Epithelial cell of esophagus (primary cell): Measurements from ENCODE around the gene GRM7.

ENCODE experiments used
- DNase-seq: peaks from one replicate; pipeline ENCODE4 v3.0.0; 2010; ENCODE audit warnings: low read depth
- H3K4me3 ChIP-seq: 2 replicates; pipeline ENCODE4 v1.5.1; 2011; ENCODE audit warnings: mild to moderate bottlenecking, low read length, control low read depth
- TF ChIP-seq, protein P1 (sequence below): IDR thresholded peaks from 2 replicates; pipeline ENCODE4 v1.5.1; 2011; ENCODE audit warnings: low read depth, mild to moderate bottlenecking, low read length, control low read depth, inconsistent platforms; ENCODE audit not compliant: insufficient read depth; ENCODE audit errors: missing control alignments

GRM7 gene

DNA sequence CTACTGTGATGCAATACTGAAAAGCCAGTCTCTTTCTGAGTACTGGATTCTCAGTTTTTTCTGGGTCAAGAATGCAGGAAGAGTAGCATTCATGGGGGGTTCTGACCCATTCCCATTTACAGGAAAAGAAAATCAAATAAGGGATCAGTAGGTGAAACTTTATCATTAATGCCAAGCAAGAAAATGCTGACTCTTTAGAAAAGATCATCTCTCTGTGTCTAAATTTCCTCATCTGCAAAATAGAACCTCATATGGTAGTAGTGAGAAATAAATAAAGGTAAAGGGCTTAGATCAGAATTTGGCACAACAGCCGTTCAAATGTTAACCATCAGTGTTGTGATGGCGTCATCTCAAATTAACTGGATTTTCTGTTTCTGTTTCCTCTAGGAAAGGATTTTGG lies 833.1 kb downstream of the GRM7 start:
- TF ChIP-seq, protein P1, sequence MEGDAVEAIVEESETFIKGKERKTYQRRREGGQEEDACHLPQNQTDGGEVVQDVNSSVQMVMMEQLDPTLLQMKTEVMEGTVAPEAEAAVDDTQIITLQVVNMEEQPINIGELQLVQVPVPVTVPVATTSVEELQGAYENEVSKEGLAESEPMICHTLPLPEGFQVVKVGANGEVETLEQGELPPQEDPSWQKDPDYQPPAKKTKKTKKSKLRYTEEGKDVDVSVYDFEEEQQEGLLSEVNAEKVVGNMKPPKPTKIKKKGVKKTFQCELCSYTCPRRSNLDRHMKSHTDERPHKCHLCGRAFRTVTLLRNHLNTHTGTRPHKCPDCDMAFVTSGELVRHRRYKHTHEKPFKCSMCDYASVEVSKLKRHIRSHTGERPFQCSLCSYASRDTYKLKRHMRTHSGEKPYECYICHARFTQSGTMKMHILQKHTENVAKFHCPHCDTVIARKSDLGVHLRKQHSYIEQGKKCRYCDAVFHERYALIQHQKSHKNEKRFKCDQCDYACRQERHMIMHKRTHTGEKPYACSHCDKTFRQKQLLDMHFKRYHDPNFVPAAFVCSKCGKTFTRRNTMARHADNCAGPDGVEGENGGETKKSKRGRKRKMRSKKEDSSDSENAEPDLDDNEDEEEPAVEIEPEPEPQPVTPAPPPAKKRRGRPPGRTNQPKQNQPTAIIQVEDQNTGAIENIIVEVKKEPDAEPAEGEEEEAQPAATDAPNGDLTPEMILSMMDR, result no peak
- no peak overlapping the region for H3K4me3 ChIP-seq
- DNase-seq, result no peak

DNA sequence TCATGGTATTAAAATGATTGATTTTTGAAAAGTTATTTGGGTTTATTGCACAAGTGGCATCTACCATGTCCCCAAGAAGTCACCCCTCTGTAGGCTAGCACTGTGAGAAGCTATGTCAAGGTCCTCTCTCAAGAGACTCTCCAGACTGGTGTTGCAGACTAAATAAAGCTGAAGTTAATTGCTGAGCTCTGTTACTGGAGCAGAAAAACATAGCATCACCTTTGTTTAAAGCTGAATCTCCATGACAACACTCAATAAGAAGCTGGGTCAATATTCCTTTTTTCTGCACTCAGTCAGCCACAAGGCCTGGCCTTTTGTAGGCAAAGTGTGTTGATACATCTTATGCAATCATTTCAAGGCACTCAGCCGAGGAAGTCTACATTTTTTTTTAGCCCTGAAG lies 834.1 kb downstream of the GRM7 start:
- TF ChIP-seq, protein P1, result no peak
- DNase-seq, result no peak
- no peak overlapping the region for H3K4me3 ChIP-seq

DNA sequence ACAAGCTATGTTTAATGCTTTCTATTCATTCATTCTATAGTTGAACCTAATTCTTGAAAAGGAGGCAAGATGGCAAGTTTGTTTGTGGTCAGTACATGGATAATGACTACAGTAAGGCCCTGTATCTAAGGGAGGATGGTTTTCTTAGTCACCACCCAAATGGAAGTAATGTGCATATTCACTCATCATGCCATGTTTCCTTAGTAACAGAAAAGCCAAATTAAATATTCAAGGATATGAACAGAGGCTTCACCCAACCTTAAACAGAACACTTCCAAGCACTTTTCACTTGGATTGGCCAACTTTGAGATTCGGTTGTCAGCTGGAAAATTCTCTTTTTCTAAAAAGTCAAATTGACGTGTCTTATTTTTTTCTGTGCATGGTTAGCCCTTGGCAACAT lies 835.4 kb downstream of the GRM7 start:
- DNase-seq, result no peak
- TF ChIP-seq, protein P1, result no peak
- no peak overlapping the region for H3K4me3 ChIP-seq

DNA sequence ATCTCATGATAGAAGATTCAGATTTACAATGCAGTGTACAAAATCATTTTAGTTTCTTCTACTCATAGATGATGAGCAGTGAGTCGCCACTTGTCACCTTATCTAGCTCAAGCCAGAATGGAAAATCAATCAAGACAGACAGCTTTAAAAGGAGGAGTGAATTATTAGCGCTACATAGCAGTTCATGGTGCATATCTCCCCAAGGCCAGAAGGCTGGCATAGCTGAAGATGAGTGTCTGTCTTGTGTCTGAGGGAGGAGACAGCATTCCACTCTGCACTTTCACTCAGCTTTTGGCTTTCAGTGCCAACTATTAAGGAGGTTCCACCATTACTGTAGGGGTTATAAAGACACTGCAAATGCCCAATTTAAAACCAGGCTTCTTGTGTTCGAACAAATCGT lies 836.6 kb downstream of the GRM7 start:
- DNase-seq, result peak; percentile 1
- TF ChIP-seq, protein P1, result no peak

DNA sequence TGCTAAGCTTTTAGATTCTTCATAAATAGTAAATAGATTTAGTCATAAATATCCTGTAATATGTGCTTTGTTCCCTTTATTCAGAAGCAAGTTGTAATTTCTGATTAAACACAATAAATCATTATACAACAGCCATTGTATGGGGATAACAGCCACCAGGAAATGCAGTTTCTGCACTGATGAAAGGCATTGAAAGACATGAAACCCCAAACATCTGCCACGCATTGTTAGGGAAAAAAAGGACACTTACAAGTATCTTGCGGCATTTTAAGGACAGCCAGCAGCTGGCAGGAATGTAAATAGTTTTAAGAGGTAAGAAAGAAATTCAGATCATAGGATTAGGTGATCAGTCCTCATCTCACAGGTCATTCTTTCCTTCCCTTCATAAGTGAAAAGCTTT lies 839.6 kb downstream of the GRM7 start:
- TF ChIP-seq, protein P1, result no peak
- DNase-seq, result no peak
- H3K4me3 ChIP-seq, result no peak overlapping the region

More for the DNA sequence above, 836.6 kb downstream of the GRM7 start:
- no peak overlapping the region for H3K4me3 ChIP-seq

DNA sequence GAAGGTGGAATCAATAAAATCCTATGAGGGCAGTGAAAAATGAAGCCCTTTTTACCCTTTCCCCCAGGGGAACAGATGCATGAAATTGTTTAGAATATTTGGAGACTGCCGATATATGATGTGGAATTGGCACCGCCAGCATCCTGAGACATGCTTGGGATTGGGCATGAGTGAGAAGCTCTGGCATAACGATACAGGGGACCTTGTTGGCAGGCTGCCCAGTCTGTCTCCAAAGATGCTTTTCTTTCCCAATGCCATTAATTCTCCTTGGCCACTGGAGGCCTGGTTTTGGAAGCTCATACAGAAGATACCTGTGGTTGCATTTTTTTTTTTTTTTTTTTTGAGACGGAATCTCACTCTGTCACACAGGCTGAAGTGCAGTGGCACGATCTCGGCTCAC lies 840.1 kb downstream of the GRM7 start:
- no peak overlapping the region for H3K4me3 ChIP-seq
- TF ChIP-seq, protein P1, result no peak
- no peak for DNase-seq

DNA sequence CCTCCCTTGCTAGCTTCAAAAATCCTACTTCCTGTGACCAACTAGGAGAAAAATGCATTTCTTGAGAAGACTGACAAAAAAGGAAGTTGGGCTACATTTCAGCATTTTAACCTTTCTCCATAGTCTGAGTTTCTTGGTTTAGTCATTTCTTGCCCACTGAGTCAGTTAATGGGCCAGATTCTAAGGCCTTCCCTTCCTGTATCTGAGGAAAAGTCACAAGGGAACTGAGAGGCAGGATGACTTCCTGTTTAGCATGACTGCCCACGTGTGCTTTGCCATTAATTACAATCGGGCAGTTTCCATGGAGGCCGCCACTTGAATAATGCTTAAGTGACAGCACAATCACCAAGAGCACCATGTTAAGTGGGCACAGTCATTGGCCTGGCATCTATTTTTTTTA lies 846.3 kb downstream of the GRM7 start:
- TF ChIP-seq, protein P1, result no peak
- DNase-seq, result no peak

More for the DNA sequence above, 846.3 kb downstream of the GRM7 start:
- no peak overlapping the region for H3K4me3 ChIP-seq
